NCI-H2081 treated with DMSO at 0.1 percent for 48 hours (cell line): Measurements from ENCODE around the gene MBD5.
"Not testable (repeated sequence)": the region's sequence is repeated elsewhere in the genome, so short reads cannot be mapped to it uniquely, and the experiment has no call there.

Source experiments
- DNase-seq: peaks from one replicate; lab custom pipeline; 2025; lab: John Stamatoyannopoulos, UW

MBD5 gene

DNA sequence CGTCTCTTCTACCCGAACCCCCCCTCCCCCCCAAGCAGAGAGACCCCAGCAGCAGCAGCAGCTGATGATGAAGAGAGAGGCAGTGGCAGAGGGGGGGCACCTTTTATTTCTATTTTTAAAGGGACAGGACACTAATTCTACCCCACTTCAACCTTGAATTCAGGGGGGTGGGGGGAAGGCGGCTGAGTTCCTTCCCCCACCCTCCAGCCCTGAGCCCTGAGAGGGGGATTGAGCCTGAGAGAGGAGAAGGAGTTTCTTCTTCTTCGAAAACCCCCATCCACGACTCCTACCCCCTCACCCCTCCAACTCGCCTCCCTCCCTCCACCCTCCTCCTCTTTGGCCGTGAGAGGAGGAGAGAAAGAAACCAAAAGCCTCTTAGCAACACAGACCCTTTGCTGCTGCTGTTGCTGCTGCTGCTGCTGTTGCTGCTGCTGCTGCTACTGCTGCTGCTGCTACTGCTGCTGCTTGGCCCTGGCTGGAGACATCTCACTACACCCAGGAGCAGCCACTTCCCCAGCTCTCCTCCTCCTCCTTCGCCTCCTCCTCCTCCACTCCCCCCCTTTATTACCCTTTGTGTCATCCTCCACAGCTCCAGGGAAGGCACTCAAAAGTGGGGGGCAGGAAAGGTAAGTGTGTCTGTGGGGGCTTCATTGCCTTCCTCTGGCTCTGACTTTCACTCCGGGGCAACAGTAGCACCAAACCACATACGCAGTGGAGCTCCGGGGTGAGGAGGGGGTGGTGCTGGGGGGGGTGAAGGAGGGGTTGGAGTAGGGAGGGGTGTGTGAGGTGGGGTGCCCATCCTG is at the start of gene MBD5:
Gene MBD5 (plus strand): TSS at position 33 of the 803 bp plus-strand sequence.
- no peak for DNase-seq

GRCh38 chr2:147976102-147976501 is 44.8 kb upstream of the MBD5 start:
- no peak for DNase-seq

GRCh38 chr2:147977679-147978078 is 43.2 kb upstream of the MBD5 start:
- no peak for DNase-seq

- no peak for DNase-seq
These were observed 39.9 kb upstream of the MBD5 start for GRCh38 chr2:147980940-147981528.

- no peak for DNase-seq
These were observed 31.8 kb upstream of the MBD5 start for GRCh38 chr2:147989102-147989501.

DNA sequence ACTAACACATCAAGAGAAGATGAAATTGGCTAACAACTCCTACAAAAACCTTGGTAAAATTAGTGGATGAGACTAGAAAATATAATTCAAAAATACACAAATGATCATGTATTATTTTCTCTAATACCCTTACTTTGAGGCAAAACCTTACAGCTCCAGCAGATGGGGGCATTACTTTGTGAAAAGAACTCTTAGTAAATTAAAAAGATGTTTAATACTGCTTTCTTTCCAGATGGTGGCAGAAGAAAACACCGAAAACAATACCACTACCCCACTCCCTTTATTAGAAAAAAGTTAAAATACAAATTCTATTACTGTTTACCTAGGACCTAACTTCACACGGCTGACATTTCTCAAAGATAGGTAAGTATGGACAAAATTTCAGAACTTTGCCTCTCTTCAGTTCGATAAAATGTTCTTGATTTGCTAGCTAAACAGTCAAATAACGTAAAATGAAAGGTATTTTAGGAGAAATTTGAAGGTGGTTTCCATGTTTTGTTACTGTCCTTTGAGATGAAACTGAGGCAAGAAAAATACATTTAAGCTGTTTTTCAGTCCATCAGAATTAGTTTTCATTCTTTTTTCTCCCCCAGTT is 31.0 kb upstream of the MBD5 start:
- no peak for DNase-seq

- not testable (repeated sequence) for DNase-seq
These were observed 25.9 kb upstream of the MBD5 start for GRCh38 chr2:147994965-147995364.

- DNase-seq: no peak
These were observed 24.1 kb upstream of the MBD5 start for GRCh38 chr2:147996828-147997227.

- no peak for DNase-seq
These were observed 22.7 kb upstream of the MBD5 start for GRCh38 chr2:147998203-147998602.

GRCh38 chr2:147999126-147999525 is 21.8 kb upstream of the MBD5 start:
- DNase-seq: no peak

DNA sequence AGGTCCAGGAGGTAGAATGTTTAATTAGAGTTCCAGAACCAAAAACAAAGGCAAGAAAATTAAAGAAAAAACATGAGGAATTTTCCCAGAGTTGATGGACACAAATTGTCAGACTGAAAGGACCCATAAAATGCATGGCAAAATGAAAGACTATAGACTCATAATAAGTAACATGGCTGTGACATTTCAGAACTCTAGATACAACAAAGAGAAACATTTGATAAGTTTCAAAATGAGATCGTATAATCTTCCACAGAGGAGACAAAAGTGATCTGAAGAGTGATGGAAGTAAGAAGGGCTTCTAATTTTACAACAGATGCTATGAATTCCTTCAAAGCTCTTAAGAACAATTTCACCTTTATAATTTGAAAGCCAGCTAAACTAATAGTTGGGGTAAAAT is 20.8 kb upstream of the MBD5 start:
- no peak for DNase-seq

DNA sequence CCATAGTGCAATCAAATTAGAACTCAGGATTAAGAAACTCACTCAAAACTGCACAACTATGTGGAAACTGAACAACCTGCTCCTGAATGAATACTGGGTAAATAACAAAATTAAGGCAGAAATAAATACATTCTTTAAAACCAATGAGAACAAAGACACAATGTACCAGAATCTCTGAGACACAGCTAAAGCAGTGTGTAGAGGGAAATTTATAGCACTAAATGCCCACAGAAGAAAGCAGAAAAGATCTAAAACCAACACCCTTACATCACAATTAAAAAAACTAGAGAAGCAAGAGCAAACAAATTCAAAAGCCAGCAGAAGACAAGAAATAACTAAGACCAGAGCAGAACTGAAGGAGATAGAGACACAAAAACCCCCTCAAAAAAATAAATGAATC is 18.5 kb upstream of the MBD5 start:
- DNase-seq: not testable (repeated sequence)

DNA sequence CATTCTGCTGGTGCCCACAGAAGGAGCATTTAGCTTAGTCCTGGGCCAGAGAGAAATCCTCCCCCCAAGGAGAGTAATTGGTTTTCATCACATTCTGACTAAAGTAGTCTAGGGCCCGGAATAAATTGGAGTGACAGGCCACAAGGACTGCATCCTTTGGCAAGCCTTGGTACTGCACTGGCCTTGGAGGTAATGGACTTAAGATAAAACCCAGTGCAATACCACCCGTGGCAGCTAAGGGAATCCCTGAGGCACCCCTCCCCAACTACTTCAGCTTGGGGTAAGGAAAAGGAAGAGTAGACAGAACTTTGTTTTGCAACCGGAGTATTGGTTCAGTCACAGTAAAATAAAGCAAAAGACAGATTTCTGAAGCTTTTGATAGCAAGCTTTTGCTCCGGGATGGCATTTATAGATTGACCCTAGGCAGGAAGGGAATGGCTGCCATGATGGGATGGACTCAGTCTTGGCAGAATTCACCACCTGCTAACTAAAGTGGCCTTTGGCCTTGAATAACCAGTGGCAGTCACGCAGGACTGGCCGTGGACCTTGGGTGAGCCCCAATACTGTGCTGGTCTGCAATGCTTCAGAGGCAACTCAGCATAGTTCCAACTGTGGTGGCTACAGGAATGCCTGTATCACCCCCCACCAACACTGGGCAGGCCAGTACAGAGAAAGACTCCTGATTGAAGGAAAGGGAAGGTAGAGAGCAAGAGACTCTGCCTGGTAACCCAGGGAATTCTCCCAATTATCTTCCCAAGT is 14.5 kb upstream of the MBD5 start:
- DNase-seq: no peak

GRCh38 chr2:148007219-148007900 is 13.5 kb upstream of the MBD5 start:
- DNase-seq: no peak

DNA sequence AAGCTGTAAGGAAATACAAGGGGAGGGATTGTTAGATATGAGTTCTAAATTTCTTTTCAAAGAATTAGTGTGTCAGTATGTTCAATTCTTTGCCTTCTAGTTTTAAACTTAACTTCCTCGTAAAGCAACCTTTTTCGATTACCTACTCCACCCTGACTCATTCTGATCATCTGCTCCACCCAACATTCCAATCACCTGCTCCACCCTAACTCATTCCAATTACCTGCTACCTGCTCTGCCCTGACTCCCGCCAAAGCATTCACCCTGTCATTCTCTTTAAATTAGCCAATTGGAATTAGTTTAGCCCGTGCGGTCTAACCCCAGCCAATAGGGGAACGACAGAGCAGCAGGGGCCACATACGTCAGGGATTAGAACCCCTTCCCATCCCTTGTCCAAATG is 12.5 kb upstream of the MBD5 start:
- DNase-seq: not testable (repeated sequence)

- no peak for DNase-seq
These were observed 7.0 kb upstream of the MBD5 start for GRCh38 chr2:148013876-148014275.

GRCh38 chr2:148014616-148015015 is 6.3 kb upstream of the MBD5 start:
- no peak for DNase-seq

GRCh38 chr2:148020111-148021058 is 506 bp upstream of the MBD5 start, which contains the start of gene ORC4:
Gene ORC4, minus strand, starts transcription at chr2:148020737. Its CDS starts 44,779 bp downstream, at chr2:147975958.
- DNase-seq: peak; percentile 90

GRCh38 chr2:148021886-148022285 is 995 bp downstream of the MBD5 start:
- no peak for DNase-seq

DNA sequence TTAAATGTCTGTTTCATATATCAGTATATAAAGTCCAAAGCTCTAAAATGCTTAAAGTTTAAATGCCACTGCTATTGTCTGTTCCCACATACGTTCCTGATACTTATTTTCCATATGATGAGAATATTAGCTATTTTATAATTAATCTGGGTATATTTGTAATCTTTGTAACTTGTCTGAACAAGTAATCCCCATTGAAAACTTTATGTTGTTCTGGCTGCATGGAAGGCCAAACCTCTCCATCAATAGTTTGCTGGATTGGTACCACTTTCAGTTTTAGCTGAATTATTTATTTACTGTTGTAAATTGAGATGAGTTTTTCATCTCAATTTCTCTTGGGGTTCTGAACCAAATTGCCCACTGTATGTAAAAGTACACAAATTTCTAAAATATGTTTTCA is 1.5 kb downstream of the MBD5 start:
- no peak for DNase-seq

DNA sequence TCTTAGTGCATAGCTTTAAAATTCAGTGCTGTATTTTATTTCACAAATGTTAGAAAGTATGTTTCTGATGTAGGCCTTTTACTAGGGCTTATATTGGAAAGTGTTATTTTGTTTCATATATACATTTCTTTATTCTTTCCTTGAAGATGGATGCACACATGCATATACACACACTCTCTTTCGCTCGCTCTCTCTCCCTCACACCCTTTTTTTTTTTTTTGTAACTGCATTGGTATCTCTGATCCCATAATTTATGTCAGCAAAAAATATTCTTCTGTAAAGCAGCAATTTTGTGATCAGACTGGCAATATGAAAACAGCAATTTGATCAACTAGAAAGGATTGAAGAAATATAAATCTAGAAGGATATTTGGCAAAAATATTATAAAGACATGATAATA is 2.0 kb downstream of the MBD5 start:
- no peak for DNase-seq
